Measurements from ENCODE around the gene TRMT1L. TPM values are rescaled to one million over a fixed set of nuclear protein-coding genes. Genes with fewer than 3 reads are reported as not detected.

Gene TRMT1L
- total RNA-seq, 1 donor from 2014 or later = 24.0 TPM

Other genes with a start within 250 kb of the TRMT1L start
- 49.8 and 53.2 TPM in 2 replicates for gene NIBAN1, start 182.4 kb downstream of the TRMT1L start, total RNA-seq
- 16.9 and 18.3 TPM in 2 replicates for gene RNF2, start 111.4 kb downstream of the TRMT1L start, total RNA-seq
- gene SWT1, start 214 bp upstream of the TRMT1L start, total RNA-seq = 3.5 and 3.9 TPM in 2 replicates
- gene IVNS1ABP, start 160.3 kb upstream of the TRMT1L start, total RNA-seq = 268 and 277 TPM in 2 replicates